GM10248 (cell line): ENCODE measurements around the gene SIRT7.

ENCODE experiments used
- CTCF ChIA-PET: fragments of 300-600 bp; sonication (Branson Sonifier 250); formaldehyde crosslinking; extraction: SDS; loops from one replicate; lab custom pipeline; 2021; ENCODE audit warnings: antibody characterized with exemption; lab: Yijun Ruan, JAX
- POLR2A ChIA-PET: fragments of 350-650 bp; sonication (Branson Sonifier 250); formaldehyde crosslinking; extraction: SDS; loops from one replicate; lab custom pipeline; 2020; ENCODE audit warnings: antibody characterized with exemption; lab: Yijun Ruan, JAX
- DNase-seq: peaks from one replicate; pipeline ENCODE4 v3.0.0; 2012; ENCODE audit errors: extremely low spot score
- TF ChIP-seq, protein P1 (sequence below): IDR thresholded peaks from 2 replicates; pipeline ENCODE4 v1.5.1; 2012; ENCODE audit warnings: mild to moderate bottlenecking, low read depth; ENCODE audit errors: extremely low read depth, missing control alignments, control extremely low read depth

SIRT7 gene, protein sequence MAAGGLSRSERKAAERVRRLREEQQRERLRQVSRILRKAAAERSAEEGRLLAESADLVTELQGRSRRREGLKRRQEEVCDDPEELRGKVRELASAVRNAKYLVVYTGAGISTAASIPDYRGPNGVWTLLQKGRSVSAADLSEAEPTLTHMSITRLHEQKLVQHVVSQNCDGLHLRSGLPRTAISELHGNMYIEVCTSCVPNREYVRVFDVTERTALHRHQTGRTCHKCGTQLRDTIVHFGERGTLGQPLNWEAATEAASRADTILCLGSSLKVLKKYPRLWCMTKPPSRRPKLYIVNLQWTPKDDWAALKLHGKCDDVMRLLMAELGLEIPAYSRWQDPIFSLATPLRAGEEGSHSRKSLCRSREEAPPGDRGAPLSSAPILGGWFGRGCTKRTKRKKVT

DNA sequence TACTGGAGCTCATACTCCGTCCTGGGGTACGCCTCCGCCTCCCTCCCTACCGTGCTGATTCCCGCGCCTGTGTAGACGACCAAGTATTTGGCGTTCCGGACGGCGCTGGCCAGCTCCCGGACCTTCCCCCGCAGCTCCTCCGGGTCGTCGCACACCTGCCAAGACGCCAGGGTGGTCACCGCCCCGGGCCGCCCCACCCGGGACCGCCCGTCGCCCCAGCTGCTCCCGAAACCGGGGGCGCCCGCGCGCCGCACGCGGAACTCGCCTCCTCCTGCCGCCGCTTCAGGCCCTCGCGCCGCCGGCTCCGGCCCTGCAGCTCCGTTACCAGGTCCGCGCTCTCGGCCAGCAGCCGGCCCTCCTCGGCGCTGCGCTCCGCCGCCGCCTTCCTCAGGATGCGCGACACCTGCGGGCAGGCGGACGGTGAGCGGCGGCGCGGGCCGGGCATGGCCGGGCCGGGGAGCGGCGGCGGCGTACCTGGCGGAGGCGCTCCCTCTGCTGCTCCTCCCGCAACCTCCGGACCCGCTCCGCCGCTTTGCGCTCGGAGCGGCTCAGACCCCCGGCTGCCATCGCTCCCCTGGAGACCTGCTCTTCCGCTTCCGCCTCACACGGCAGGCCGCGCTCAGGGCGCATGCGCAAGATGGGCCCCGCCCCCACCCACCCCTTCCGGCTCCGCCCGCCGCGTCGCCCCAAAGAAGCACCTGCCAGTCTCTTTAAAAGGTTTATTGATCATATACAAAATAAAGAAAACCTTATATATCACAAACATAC, at the start of gene SIRT7:
TSS of gene SIRT7 (minus strand) at position 612 of the 768 bp plus-strand sequence. CDS start at position 567, 45 bp downstream.
- peak; percentile 98 for DNase-seq

DNA sequence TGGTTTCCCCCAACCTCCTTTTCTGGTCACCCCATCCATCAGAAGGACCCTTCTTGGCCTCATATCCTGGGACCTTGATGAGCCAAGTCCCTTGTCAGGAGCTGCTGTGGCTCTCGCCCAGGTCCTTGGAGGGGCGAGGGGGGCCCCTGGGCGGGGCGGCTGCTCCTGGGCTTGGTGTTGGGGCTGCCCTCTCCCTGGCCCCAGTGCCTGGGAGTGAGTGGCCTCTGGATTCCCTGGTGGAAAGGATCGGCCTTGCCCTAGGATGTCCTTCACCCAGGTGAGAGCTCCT, 49.2 kb upstream of the SIRT7 start:
- no peak for DNase-seq
- TF ChIP-seq, protein P1, sequence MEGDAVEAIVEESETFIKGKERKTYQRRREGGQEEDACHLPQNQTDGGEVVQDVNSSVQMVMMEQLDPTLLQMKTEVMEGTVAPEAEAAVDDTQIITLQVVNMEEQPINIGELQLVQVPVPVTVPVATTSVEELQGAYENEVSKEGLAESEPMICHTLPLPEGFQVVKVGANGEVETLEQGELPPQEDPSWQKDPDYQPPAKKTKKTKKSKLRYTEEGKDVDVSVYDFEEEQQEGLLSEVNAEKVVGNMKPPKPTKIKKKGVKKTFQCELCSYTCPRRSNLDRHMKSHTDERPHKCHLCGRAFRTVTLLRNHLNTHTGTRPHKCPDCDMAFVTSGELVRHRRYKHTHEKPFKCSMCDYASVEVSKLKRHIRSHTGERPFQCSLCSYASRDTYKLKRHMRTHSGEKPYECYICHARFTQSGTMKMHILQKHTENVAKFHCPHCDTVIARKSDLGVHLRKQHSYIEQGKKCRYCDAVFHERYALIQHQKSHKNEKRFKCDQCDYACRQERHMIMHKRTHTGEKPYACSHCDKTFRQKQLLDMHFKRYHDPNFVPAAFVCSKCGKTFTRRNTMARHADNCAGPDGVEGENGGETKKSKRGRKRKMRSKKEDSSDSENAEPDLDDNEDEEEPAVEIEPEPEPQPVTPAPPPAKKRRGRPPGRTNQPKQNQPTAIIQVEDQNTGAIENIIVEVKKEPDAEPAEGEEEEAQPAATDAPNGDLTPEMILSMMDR = no peak
- ChIA-PET POLR2A (interaction anchor here (1.4 kb wide), 1 partner anchor 10 kb away, joined by 6 read pairs; no protein-coding TSS in a partner anchor), CTCF (interaction anchor here (1.2 to 2.7 kb wide), 4 partner anchors 7 to 187 kb away, joined by 3 to 22 read pairs (median 5); no protein-coding TSS in a partner anchor)

More for the DNA sequence above, at the start of gene SIRT7:
- CTCF ChIA-PET = interaction anchor here (1.0 to 1.3 kb wide), 5 partner anchors 7 to 112 kb away, joined by 3 to 9 read pairs (median 3); partner anchors contain the start of gene MAFG
- TF ChIP-seq, protein P1 = no peak
- POLR2A ChIA-PET = interaction anchor here (0.7 to 1.1 kb wide), 2 partner anchors 9 to 49 kb away, joined by 3 to 8 read pairs; no protein-coding TSS in a partner anchor

DNA sequence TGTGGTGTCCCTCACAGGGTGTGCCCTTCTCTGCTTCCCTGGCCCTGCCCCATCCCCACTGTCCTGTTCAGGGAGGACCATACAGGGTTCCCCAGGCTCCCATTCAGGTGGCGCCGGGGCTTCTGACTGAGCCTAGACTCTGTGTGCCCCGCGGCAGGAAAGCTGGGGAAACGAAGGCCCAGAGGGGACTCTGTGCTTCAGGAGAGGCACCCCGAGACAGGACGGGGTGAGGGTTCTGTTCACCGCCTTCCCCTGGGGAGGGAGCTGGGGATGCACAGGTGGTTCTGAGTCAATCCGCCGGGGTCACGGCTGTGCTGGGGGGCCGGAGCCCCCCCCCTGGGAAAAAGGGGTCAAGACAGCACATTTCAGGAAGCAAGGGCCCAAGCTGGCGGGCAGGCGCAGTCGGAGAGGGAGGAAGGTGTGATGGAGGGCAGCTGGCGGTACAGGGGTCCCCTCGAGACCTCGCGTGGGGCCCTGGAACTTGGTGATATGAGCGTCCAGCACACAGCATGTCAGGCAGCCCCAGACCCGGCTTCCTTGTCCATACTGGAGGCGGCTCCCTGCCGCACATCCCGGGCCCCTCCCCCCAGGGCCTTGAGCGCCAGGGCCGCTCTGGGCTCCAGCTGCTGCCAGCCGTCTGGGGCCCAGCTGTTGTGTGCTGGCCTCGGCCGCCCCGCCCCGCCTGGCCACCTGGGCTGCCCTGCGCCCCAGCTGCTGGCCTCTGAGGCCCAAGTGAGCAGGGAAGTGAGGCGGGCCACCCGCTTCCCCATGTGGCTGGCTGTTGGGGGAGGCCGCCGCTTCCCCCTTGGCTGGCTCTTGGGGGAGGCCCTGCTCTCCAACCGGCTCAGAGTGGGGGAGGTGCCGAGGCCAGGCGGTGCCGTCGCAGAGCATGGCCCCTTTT, 48.6 kb upstream of the SIRT7 start:
- CTCF ChIA-PET = interaction anchor here (1.2 to 2.7 kb wide), 3 partner anchors 7 to 11 kb away, joined by 3 to 22 read pairs (median 7); no protein-coding TSS in a partner anchor

DNA sequence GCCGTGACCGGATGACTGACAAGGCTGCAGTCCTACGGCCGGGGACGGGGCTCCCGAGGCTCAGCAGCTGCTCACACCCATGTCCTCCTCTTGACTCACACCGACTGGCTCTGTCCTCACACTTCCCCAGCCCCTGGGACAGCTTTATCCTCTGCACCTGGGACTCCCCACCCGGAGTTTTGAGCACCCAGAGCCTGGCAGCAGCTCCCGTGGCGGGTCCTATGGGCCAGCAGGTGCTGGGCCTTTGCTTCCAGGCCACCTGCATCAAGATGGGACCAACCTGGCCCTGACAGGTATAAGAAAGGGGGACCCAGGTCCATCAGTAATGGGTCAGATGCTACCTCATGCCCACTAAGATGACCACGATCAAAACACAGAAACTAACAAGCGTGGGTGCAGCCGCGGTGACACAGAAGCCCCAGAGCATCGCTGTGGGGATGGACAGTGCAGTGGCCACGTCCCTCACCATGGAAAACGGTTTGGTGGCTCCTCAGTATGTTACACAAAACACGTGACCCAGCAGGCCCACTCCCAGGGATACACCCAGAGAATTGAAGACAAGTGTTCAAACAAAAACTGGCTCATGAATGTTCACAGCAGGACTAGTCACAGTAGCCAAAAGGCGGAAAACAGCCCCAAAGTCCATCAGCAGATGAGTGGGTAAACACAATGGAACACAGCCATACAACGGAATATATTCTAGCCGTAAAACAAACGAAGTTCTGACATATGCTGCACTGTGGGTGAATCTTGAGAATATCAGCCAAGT, 46.3 kb upstream of the SIRT7 start:
- POLR2A ChIA-PET = no interaction called here
- no peak for DNase-seq
- TF ChIP-seq, protein P1 = no peak
- CTCF ChIA-PET = interaction anchor here (1.6 to 2.5 kb wide), 2 partner anchors 21 to 57 kb away, joined by 3 to 8 read pairs; partner anchors contain the start of gene CENPX

More for the DNA sequence above, 48.6 kb upstream of the SIRT7 start:
- TF ChIP-seq, protein P1 = no peak
- POLR2A ChIA-PET = interaction anchor here (1.4 kb wide), 1 partner anchor 10 kb away, joined by 6 read pairs; no protein-coding TSS in a partner anchor
- no peak for DNase-seq

DNA sequence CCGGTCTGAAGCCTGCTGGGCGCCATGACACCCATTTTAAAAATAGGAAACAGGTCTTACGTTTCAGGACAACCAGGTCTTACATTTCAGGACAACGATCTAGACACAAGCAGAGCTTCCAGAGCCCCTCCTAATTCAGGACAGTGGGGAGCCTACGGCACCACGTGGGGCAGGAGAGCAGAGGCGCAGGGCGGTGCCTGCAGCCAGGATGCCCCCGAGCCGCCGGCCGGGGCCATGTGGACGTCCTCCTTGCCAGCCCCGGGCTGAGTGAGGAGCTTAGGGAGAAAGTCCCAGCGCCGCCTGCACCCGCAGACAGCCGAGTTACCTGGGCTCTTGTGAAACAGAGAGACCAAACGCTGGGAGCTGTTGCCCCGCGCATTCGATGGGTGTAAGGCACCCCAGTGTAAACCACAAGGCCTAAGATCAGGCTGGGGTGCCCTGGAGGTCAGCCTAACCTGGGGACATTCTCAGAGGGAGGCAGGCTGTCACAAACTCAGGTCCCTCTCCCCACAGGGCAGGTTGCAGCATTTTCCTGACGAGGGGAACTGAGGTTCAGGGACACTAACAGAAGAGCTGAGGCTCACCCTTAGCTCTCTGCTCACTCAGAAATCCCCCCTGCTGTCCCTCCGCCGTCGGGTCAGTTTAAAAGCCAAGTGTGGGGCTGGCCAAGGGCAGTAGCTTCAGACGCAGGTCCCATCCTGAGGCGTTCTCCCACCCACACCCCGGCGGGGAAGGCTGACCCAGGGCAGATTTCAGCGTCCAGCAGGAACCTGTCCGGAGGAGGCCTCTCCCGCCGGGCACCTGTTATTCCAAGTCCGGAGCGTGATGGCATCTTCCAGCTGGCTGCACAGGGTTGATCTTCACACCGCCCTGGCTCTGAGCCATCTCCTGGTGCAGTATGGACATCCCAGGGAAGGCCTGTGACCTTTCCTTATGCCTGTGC, 44.8 kb upstream of the SIRT7 start:
- CTCF ChIA-PET = interaction anchor here (1.1 to 2.5 kb wide), 5 partner anchors 14 to 68 kb away, joined by 3 to 8 read pairs (median 3); partner anchors contain the start of gene CENPX
- DNase-seq = no peak
- TF ChIP-seq, protein P1 = no peak
- POLR2A ChIA-PET = no interaction called here
